Measurements from ENCODE around the gene GLT6D1. TPM values are rescaled to one million over a fixed set of nuclear protein-coding genes. Genes with fewer than 3 reads are reported as not detected.

The GLT6D1 gene
- total RNA-seq, 1 experiment from 2014 or later: not detected

- in situ Hi-C loops (cut with HindIII; ENCODE audit: low pct_unique_long_range_greater_than_20kb, low sequenced_read_pairs): no loop called here
- DNase-seq (ENCODE audit: low read depth, low spot score): no peak
- no TSS peak for BruUV-seq (replicated peaks)
- no peak for TF ChIP-seq TCF7L2 (IDR thresholded peaks at IDR 0.05; ENCODE audit: low read depth, low read length)
- no peak for TF ChIP-seq SIN3A (IDR thresholded peaks at IDR 0.05; ENCODE audit: borderline replicate concordance, insufficient read depth, low read depth, low read length)
- TF ChIP-seq, protein P1, sequence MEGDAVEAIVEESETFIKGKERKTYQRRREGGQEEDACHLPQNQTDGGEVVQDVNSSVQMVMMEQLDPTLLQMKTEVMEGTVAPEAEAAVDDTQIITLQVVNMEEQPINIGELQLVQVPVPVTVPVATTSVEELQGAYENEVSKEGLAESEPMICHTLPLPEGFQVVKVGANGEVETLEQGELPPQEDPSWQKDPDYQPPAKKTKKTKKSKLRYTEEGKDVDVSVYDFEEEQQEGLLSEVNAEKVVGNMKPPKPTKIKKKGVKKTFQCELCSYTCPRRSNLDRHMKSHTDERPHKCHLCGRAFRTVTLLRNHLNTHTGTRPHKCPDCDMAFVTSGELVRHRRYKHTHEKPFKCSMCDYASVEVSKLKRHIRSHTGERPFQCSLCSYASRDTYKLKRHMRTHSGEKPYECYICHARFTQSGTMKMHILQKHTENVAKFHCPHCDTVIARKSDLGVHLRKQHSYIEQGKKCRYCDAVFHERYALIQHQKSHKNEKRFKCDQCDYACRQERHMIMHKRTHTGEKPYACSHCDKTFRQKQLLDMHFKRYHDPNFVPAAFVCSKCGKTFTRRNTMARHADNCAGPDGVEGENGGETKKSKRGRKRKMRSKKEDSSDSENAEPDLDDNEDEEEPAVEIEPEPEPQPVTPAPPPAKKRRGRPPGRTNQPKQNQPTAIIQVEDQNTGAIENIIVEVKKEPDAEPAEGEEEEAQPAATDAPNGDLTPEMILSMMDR (IDR thresholded peaks at IDR 0.05): no peak
- no peak for TF ChIP-seq POLR2AphosphoS5 (IDR thresholded peaks at IDR 0.05; ENCODE audit: low read depth, low read length)
- TF ChIP-seq, protein P2, sequence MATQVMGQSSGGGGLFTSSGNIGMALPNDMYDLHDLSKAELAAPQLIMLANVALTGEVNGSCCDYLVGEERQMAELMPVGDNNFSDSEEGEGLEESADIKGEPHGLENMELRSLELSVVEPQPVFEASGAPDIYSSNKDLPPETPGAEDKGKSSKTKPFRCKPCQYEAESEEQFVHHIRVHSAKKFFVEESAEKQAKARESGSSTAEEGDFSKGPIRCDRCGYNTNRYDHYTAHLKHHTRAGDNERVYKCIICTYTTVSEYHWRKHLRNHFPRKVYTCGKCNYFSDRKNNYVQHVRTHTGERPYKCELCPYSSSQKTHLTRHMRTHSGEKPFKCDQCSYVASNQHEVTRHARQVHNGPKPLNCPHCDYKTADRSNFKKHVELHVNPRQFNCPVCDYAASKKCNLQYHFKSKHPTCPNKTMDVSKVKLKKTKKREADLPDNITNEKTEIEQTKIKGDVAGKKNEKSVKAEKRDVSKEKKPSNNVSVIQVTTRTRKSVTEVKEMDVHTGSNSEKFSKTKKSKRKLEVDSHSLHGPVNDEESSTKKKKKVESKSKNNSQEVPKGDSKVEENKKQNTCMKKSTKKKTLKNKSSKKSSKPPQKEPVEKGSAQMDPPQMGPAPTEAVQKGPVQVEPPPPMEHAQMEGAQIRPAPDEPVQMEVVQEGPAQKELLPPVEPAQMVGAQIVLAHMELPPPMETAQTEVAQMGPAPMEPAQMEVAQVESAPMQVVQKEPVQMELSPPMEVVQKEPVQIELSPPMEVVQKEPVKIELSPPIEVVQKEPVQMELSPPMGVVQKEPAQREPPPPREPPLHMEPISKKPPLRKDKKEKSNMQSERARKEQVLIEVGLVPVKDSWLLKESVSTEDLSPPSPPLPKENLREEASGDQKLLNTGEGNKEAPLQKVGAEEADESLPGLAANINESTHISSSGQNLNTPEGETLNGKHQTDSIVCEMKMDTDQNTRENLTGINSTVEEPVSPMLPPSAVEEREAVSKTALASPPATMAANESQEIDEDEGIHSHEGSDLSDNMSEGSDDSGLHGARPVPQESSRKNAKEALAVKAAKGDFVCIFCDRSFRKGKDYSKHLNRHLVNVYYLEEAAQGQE (IDR thresholded peaks at IDR 0.05; ENCODE audit: insufficient read depth in 1 of 2, low read depth in 2 of 2, low read length in 1 of 2): no peak
- intact Hi-C loops (cut with micrococcal nuclease; ENCODE audit: unreplicated experiment): no loop called here
- Histone ChIP-seq H3K36me3 (ENCODE audit: control insufficient read depth, insufficient read depth, low read length) (no peaks in the 10 kb centered on the region), H3K4me3 (ENCODE audit: low read depth in 2 of 2, low read length in 2 of 2) (no peak overlapping the region), H3K4me1 (ENCODE audit: control insufficient read depth, insufficient read depth, low read length) (no peaks in the 10 kb centered on the region), H3K9me3 (ENCODE audit: control insufficient read depth, insufficient read depth, low read depth, low read length) (no peaks in the 10 kb centered on the region), H3K27me3 (ENCODE audit: control insufficient read depth, insufficient read depth, low read length) (no peaks in the 10 kb centered on the region), H3K27ac (ENCODE audit: low read length) (no peak overlapping the region)
- ChIA-PET CTCF (interaction anchor here (0.6 kb wide), 1 partner anchor 174 kb away, joined by 5 read pairs; no protein-coding TSS in a partner anchor), POLR2A (no interaction called here)
- no peak for ATAC-seq
These were observed 29.9 kb downstream of the GLT6D1 start for GRCh38 chr9:135609366-135609955.

DNA sequence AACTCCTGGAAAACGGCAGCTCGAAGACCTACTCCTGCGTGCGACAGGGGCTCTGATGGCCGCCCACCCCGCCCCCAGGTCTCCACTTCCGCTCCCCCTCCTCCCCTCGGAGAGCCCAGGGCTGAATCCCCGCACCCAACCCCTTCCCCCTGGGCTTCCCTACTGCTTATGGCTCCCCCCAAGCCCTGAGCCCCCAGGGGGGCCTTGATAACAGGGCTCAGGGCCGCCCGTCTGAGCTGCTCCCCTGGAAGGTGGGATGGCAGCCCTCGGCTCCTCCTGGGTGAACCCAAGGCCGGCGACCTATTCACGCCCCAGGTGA is 30.4 kb downstream of the GLT6D1 start:
- no peaks in the 10 kb centered on the region for H3K27me3 ChIP-seq (ENCODE audit: control insufficient read depth, insufficient read depth, low read length)
- ChIA-PET CTCF (interaction anchor here (0.6 kb wide), 1 partner anchor 175 kb away, joined by 5 read pairs; no protein-coding TSS in a partner anchor), POLR2A (no interaction called here)
- no peaks in the 10 kb centered on the region for H3K9me3 ChIP-seq (ENCODE audit: control insufficient read depth, insufficient read depth, low read depth, low read length)
- no peak overlapping the region for H3K27ac ChIP-seq (ENCODE audit: low read length)
- no TSS peak for BruUV-seq (replicated peaks)
- in situ Hi-C loops (cut with HindIII; ENCODE audit: low pct_unique_long_range_greater_than_20kb, low sequenced_read_pairs): no loop called here
- no peak for DNase-seq (ENCODE audit: low read depth, low spot score)
- TF ChIP-seq TCF7L2 (IDR thresholded peaks at IDR 0.05; ENCODE audit: low read depth, low read length) (no peak), POLR2AphosphoS5 (IDR thresholded peaks at IDR 0.05; ENCODE audit: low read depth, low read length) (no peak), SIN3A (IDR thresholded peaks at IDR 0.05; ENCODE audit: borderline replicate concordance, insufficient read depth, low read depth, low read length) (no peak)
- TF ChIP-seq, protein P1 (IDR thresholded peaks at IDR 0.05): no peak
- ATAC-seq: no peak
- no peaks in the 10 kb centered on the region for H3K4me1 ChIP-seq (ENCODE audit: control insufficient read depth, insufficient read depth, low read length)
- H3K36me3 ChIP-seq (ENCODE audit: control insufficient read depth, insufficient read depth, low read length): no peaks in the 10 kb centered on the region
- no peak overlapping the region for H3K4me3 ChIP-seq (ENCODE audit: low read depth in 2 of 2, low read length in 2 of 2)
- intact Hi-C loops (cut with micrococcal nuclease; ENCODE audit: unreplicated experiment): no loop called here
